ENCODE measurements around the gene FAM131C.
A peak's percentile ranks its signal among the peaks of the same experiment; 100 is the strongest.
"Not testable (repeated sequence)": the region's sequence is repeated elsewhere in the genome, so short reads cannot be mapped to it uniquely, and the experiment has no call there.

The FAM131C gene

GRCh38 chr1:16023050-16023653 lies 50.3 kb downstream of the FAM131C start:
- Histone ChIP-seq H3K4me3 (ENCODE audit: low read depth, low read length) (no peak overlapping the region), H3K36me3 (no peaks in the 10 kb centered on the region), H3K9me3 (ENCODE audit: severe bottlenecking) (no peaks in the 10 kb centered on the region), H3K27me3 (ENCODE audit: insufficient read depth, low read depth, severe bottlenecking) (no peaks in the 10 kb centered on the region), H3K27ac (no peak overlapping the region)
- no peak for DNase-seq
- TF ChIP-seq CTCF (IDR thresholded peaks at IDR 0.05; ENCODE audit: low read depth, low read length) = no peak

GRCh38 chr1:16022393-16022792 lies 51.1 kb downstream of the FAM131C start:
- no peaks in the 10 kb centered on the region for H3K27me3 ChIP-seq (ENCODE audit: insufficient read depth, low read depth, severe bottlenecking)
- TF ChIP-seq CTCF (IDR thresholded peaks at IDR 0.05; ENCODE audit: low read depth, low read length) = no peak

GRCh38 chr1:16021681-16022080 lies 51.8 kb downstream of the FAM131C start, which contains the start of gene CLCNKA:
CLCNKA (plus strand) TSS chr1:16022036; CDS start chr1:16022620, 584 bp downstream.
- H3K27ac ChIP-seq = no peak within 1 kb of the TSS
- no peaks in the 10 kb centered on the region for H3K9me3 ChIP-seq (ENCODE audit: severe bottlenecking)
- DNase-seq = peak; percentile 59
- H3K4me3 ChIP-seq (ENCODE audit: low read depth, low read length) = no peak within 1 kb of the TSS
- H3K36me3 ChIP-seq = no peaks in the 10 kb centered on the region
- TF ChIP-seq CTCF (IDR thresholded peaks at IDR 0.05; ENCODE audit: low read depth, low read length) = no peak
- H3K27me3 ChIP-seq (ENCODE audit: insufficient read depth, low read depth, severe bottlenecking) = no peaks in the 10 kb centered on the region

More at GRCh38 chr1:16022393-16022792, 51.1 kb downstream of the FAM131C start:
- DNase-seq = no peak
- H3K9me3 ChIP-seq (ENCODE audit: severe bottlenecking) = no peaks in the 10 kb centered on the region
- H3K36me3 ChIP-seq = no peaks in the 10 kb centered on the region
- no peak overlapping the region for H3K27ac ChIP-seq
- H3K4me3 ChIP-seq (ENCODE audit: low read depth, low read length) = no peak overlapping the region

- H3K27me3 ChIP-seq (ENCODE audit: insufficient read depth, low read depth, severe bottlenecking); H3K4me3 ChIP-seq (ENCODE audit: low read depth, low read length); H3K36me3 ChIP-seq; DNase-seq; H3K27ac ChIP-seq; H3K9me3 ChIP-seq (ENCODE audit: severe bottlenecking): not testable (repeated sequence)
Measured at GRCh38 chr1:16020878-16021277, 52.6 kb downstream of the FAM131C start.

- no peaks in the 10 kb centered on the region for H3K36me3 ChIP-seq
- H3K27me3 ChIP-seq (ENCODE audit: insufficient read depth, low read depth, severe bottlenecking) = no peaks in the 10 kb centered on the region
- H3K9me3 ChIP-seq (ENCODE audit: severe bottlenecking) = no peaks in the 10 kb centered on the region
- no peak overlapping the region for H3K27ac ChIP-seq
- H3K4me3 ChIP-seq (ENCODE audit: low read depth, low read length) = no peak overlapping the region
- no peak for DNase-seq
- TF ChIP-seq CTCF (IDR thresholded peaks at IDR 0.05; ENCODE audit: low read depth, low read length) = no peak
Measured at GRCh38 chr1:16020325-16020724, 53.1 kb downstream of the FAM131C start.

GRCh38 chr1:16019644-16020277 lies 53.7 kb downstream of the FAM131C start:
- Histone ChIP-seq H3K36me3 (no peaks in the 10 kb centered on the region), H3K27ac (no peak overlapping the region), H3K9me3 (ENCODE audit: severe bottlenecking) (no peaks in the 10 kb centered on the region), H3K27me3 (ENCODE audit: insufficient read depth, low read depth, severe bottlenecking) (no peaks in the 10 kb centered on the region), H3K4me3 (ENCODE audit: low read depth, low read length) (no peak overlapping the region)
- no peak for DNase-seq
- TF ChIP-seq CTCF (IDR thresholded peaks at IDR 0.05; ENCODE audit: low read depth, low read length) = no peak
